HFFc6 (cell line): Measurements from ENCODE around the gene SLC12A8. TPM values are rescaled to one million over a fixed set of nuclear protein-coding genes. Genes with fewer than 3 reads are reported as not detected.

Source experiments
- DNase-seq: peaks from one replicate; pipeline ENCODE4 v3.0.0-alpha.2; 2018
- H3K27ac Mint-ChIP-seq: 2 replicates; pipeline ENCODE4 v1.8.0; 2020; ENCODE audit warnings: mild to moderate bottlenecking, mixed read lengths
- H3K27me3 Mint-ChIP-seq: 2 replicates; pipeline ENCODE4 v1.8.0; 2021; ENCODE audit warnings: mild to moderate bottlenecking, moderate library complexity, mixed read lengths; ENCODE audit not compliant: insufficient read depth
- H3K36me3 Mint-ChIP-seq: 2 replicates; pipeline ENCODE4 v1.8.0; 2021; ENCODE audit warnings: low read depth, mixed read lengths
- H3K4me1 Mint-ChIP-seq: 2 replicates; pipeline ENCODE4 v1.8.0; 2020; ENCODE audit warnings: low read depth, mixed read lengths
- H3K4me3 Mint-ChIP-seq: 2 replicates; pipeline ENCODE4 v1.8.0; 2020; ENCODE audit warnings: mild to moderate bottlenecking, moderate library complexity, mixed read lengths
- H3K9me3 Mint-ChIP-seq: 2 replicates; pipeline ENCODE4 v1.8.0; 2020; ENCODE audit warnings: mild to moderate bottlenecking, mixed read lengths
- CTCF ChIP-seq: fragments of 200-600 bp; sonication (generic); IDR thresholded peaks from 2 replicates; pipeline ENCODE4 v1.5.0; 2021; ENCODE audit warnings: antibody characterized with exemption, mild to moderate bottlenecking
- total RNA-seq, 6 experiments: library from RNA; stranded (reverse); fragmentation: NEBNext Ultra II Directional; extraction: Animal tissue kit (Norgen Biotek cat#: 25700); gene quantifications; 2 replicates in 1 of 6; 3 replicates in 5 of 6; pipeline ENCODE4 v1.2.3, GENCODE V29; 2021

Gene SLC12A8
- total RNA-seq, 6 experiments from 2014 or later, result 1.8 to 4.6 (median 3.7) TPM

DNA sequence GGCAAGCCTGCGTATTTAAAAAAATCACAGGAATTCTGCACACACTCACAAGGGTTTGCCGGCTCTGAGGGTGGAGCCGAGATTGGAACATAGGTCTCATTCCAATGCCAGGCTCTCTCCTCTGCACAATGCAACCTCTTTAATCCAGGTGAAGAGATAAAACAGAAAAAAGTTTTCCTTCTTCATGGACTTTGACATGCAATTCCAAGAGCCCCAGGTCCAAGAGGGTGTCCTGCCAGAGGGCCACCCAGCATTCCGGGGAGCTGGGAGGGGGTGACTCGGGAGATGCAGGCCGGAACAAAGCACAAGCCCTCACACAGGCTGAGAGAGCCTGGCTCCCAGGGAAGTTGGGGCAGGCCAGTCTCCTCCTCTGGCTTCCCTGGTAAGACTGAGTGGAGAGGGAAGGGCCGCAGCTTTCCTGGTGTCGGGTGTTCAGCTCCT, 6.7 kb upstream of the SLC12A8 start:
- H3K27ac Mint-ChIP-seq, result no peak overlapping the region

GRCh38 chr3:125214738-125215137, 2.2 kb upstream of the SLC12A8 start:
- Mint-ChIP-seq H3K9me3 (no peaks in the 10 kb centered on the region), H3K27ac (peak overlapping the region; percentile 74), H3K27me3 (peaks cover 2% of the 10 kb centered on the region), H3K36me3 (no peaks in the 10 kb centered on the region), H3K4me1 (peaks cover 32% of the 10 kb centered on the region), H3K4me3 (peak overlapping the region; percentile 68)
- TF ChIP-seq CTCF, result no peak
- DNase-seq, result peak; percentile 44

More for the DNA sequence above, 6.7 kb upstream of the SLC12A8 start:
- Mint-ChIP-seq H3K4me3 (no peak overlapping the region), H3K36me3 (no peaks in the 10 kb centered on the region), H3K4me1 (peaks cover 22% of the 10 kb centered on the region), H3K27me3 (no peaks in the 10 kb centered on the region; the same call in 1 of the 2 replicates), H3K9me3 (no peaks in the 10 kb centered on the region)
- no peak for TF ChIP-seq CTCF
- DNase-seq, result no peak

DNA sequence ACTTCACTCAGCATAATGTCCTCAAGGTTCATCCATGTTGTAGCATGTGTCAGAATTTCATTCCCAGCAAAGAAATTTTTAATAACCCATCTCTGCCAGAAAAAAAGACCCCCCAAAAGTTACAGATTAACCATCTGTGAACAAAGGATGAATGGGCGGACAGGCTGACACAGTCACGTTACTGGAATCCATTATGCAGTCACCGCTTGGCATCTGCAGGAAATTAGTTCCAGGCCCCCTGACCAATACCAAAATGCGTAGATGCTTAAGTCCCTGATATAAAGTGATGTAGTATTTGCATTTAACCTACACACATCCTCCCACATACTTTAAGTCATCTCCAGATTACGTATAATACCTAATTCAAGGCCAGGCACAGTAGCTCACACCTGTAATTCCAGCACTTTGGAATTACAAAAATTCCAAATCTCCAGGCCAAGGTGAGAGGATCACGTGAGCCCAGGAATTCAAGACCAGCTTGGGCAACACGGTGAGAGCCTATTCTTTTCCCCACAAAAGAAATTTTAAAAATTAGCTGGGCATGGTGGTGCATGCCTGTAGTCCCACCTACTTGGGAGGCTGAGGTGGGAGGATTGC, 1.5 kb upstream of the SLC12A8 start:
- H3K9me3 Mint-ChIP-seq, result no peaks in the 10 kb centered on the region
- H3K27ac Mint-ChIP-seq, result peak overlapping the region; percentile 74
- no peaks in the 10 kb centered on the region for H3K36me3 Mint-ChIP-seq
- H3K27me3 Mint-ChIP-seq, result peaks cover 2% of the 10 kb centered on the region
- H3K4me3 Mint-ChIP-seq, result peak overlapping the region; percentile 68
- peaks cover 36% of the 10 kb centered on the region for H3K4me1 Mint-ChIP-seq
- no peak for TF ChIP-seq CTCF
- DNase-seq, result peak; percentile 58

GRCh38 chr3:125213364-125213755, 812 bp upstream of the SLC12A8 start:
- Mint-ChIP-seq H3K27ac (peak overlapping the region; percentile 74), H3K4me3 (peak overlapping the region; percentile 68), H3K36me3 (no peaks in the 10 kb centered on the region), H3K27me3 (peaks cover 2% of the 10 kb centered on the region), H3K4me1 (peaks cover 43% of the 10 kb centered on the region), H3K9me3 (no peaks in the 10 kb centered on the region)
- no peak for TF ChIP-seq CTCF
- DNase-seq, result no peak

DNA sequence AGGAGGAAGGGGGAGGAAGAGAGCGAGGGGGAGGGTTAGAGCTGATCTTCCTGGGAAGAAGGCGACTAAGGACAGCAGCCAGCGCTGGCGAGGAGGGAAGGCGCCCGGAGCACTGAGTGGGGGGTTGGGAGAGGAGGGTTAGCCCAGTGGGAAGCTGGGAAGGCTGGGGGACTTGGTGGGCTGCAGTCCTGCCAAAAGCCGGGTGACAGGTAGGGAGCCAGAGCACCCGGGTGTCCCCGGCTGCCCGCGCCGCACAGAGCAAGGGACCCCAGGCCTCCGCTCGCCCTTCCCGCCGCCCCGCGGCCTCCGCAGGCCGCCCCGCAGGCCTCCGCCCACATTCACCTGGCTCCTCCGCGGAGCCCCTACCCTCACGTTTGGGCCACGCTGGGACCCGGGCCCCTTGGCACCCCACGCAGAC, 448 bp downstream of the SLC12A8 start:
- no peak overlapping the region; the same call in 1 of the 2 replicates for H3K4me3 Mint-ChIP-seq
- no peaks in the 10 kb centered on the region for H3K9me3 Mint-ChIP-seq
- H3K27ac Mint-ChIP-seq, result peak overlapping the region; percentile 11; the same call in 1 of the 2 replicates
- no peak for TF ChIP-seq CTCF
- H3K27me3 Mint-ChIP-seq, result peaks cover 2% of the 10 kb centered on the region
- no peaks in the 10 kb centered on the region for H3K36me3 Mint-ChIP-seq
- DNase-seq, result no peak
- H3K4me1 Mint-ChIP-seq, result peaks cover 48% of the 10 kb centered on the region
